GM23338 (cell line): ENCODE measurements around the gene EIF4E2. TPM values are rescaled to one million over a fixed set of nuclear protein-coding genes. Genes with fewer than 3 reads are reported as not detected.

Source experiments
- ATAC-seq: fragments of 200-7000 bp; cut with Tn5 transposase; 3 replicates; pipeline ENCODE4 v1.9.1; 2020
- DNase-seq: peaks from one replicate; pipeline ENCODE4 v3.0.0-alpha.2; 2015; ENCODE audit warnings: low spot score
- H2AFZ ChIP-seq: fragments of 200-600 bp; sonication (generic); 2 replicates; pipeline ENCODE4 v1.8.0; 2016; ENCODE audit warnings: antibody characterized with exemption, mild to moderate bottlenecking, moderate library complexity
- H3F3A ChIP-seq: fragments of 200-600 bp; sonication (generic); replicated peaks from 2 replicates; pipeline ENCODE4 v1.8.0; 2017; ENCODE audit warnings: antibody characterized with exemption, mixed run types, low read depth
- H3K27ac ChIP-seq: fragments of 200-600 bp; sonication (generic); 2 replicates; pipeline ENCODE4 v1.6.1; 2016; ENCODE audit warnings: low read depth
- H3K27me3 ChIP-seq: fragments of 200-600 bp; sonication (generic); 2 replicates; pipeline ENCODE4 v1.8.0; 2016; ENCODE audit warnings: mild to moderate bottlenecking, mixed run types, moderate library complexity; ENCODE audit not compliant: insufficient read depth
- H3K36me3 ChIP-seq: fragments of 200-600 bp; sonication (generic); 2 replicates; pipeline ENCODE4 v1.8.0; 2016; ENCODE audit warnings: mild to moderate bottlenecking; ENCODE audit not compliant: insufficient read depth
- H3K4me1 ChIP-seq: fragments of 200-600 bp; sonication (generic); 2 replicates; pipeline ENCODE4 v1.8.0; 2016; ENCODE audit warnings: mild to moderate bottlenecking, moderate library complexity; ENCODE audit not compliant: insufficient read depth
- H3K4me2 ChIP-seq: fragments of 200-600 bp; sonication (generic); 2 replicates; pipeline ENCODE4 v1.7.1; 2017; ENCODE audit warnings: mixed run types
- H3K4me3 ChIP-seq: fragments of 200-600 bp; sonication (generic); 2 replicates; pipeline ENCODE4 v1.6.1; 2016; ENCODE audit warnings: mixed run types
- H3K79me2 ChIP-seq: fragments of 200-600 bp; sonication (generic); replicated peaks from 2 replicates; pipeline ENCODE4 v1.8.0; 2017; ENCODE audit warnings: mild to moderate bottlenecking; ENCODE audit not compliant: insufficient read depth
- H3K9me2 ChIP-seq: fragments of 200-600 bp; sonication (generic); 2 replicates; pipeline ENCODE4 v1.8.0; 2017; ENCODE audit not compliant: insufficient read depth
- H4K20me1 ChIP-seq: fragments of 200-600 bp; sonication (generic); replicated peaks from 2 replicates; pipeline ENCODE4 v1.8.0; 2017; ENCODE audit warnings: mild to moderate bottlenecking; ENCODE audit not compliant: insufficient read depth
- H3K27ac Mint-ChIP-seq: 2 replicates; pipeline ENCODE4 v1.8.0; 2020; ENCODE audit warnings: inconsistent platforms, mild to moderate bottlenecking, moderate library complexity, mixed read lengths
- H3K27me3 Mint-ChIP-seq: 3 replicates; pipeline ENCODE4 v1.8.0; 2022; ENCODE audit warnings: low read depth, mild to moderate bottlenecking, moderate library complexity, mixed read lengths, inconsistent platforms; ENCODE audit not compliant: insufficient read depth, poor library complexity
- H3K36me3 Mint-ChIP-seq: 3 replicates; pipeline ENCODE4 v1.8.0; 2021; ENCODE audit warnings: low read depth, mild to moderate bottlenecking, inconsistent platforms, moderate library complexity, mixed read lengths
- H3K4me1 Mint-ChIP-seq: 3 replicates; pipeline ENCODE4 v1.8.0; 2020; ENCODE audit warnings: mild to moderate bottlenecking, inconsistent platforms, mixed read lengths
- H3K4me3 Mint-ChIP-seq: 3 replicates; pipeline ENCODE4 v1.8.0; 2021; ENCODE audit warnings: moderate library complexity, mild to moderate bottlenecking, inconsistent platforms, mixed read lengths
- H3K9me3 Mint-ChIP-seq: 3 replicates; pipeline ENCODE4 v1.8.0; 2020; ENCODE audit warnings: moderate library complexity, mild to moderate bottlenecking, inconsistent platforms, mixed read lengths
- CREB1 ChIP-seq: fragments of 250-450 bp; sonication (Bioruptor Pico); IDR thresholded peaks from 2 replicates; pipeline ENCODE4 v1.5.0; 2020; ENCODE audit warnings: low read depth, mild to moderate bottlenecking, moderate library complexity
- EZH2 ChIP-seq: fragments of 200-600 bp; sonication (generic); IDR thresholded peaks from one replicate; pipeline ENCODE4 v1.8.0; 2017; ENCODE audit warnings: antibody characterized with exemption, mild to moderate bottlenecking, low read depth; ENCODE audit not compliant: unreplicated experiment
- JUNB ChIP-seq: IDR thresholded peaks from one replicate; pipeline ENCODE4 v1.6.1; 2016; ENCODE audit warnings: antibody characterized with exemption; ENCODE audit not compliant: unreplicated experiment
- NANOG ChIP-seq: IDR thresholded peaks from 2 replicates; pipeline ENCODE4 v1.6.1; 2016; ENCODE audit warnings: antibody characterized with exemption, borderline replicate concordance
- POLR2AphosphoS5 ChIP-seq: IDR thresholded peaks from 2 replicates; pipeline ENCODE4 v1.6.1; 2016; ENCODE audit warnings: antibody characterized with exemption, low read depth
- STAT1 ChIP-seq: IDR thresholded peaks from one replicate; pipeline ENCODE4 v1.6.1; 2016; ENCODE audit warnings: antibody characterized with exemption; ENCODE audit not compliant: unreplicated experiment
- ZNF114 ChIP-seq: fragments of 250-450 bp; sonication (Bioruptor Pico); IDR thresholded peaks from 2 replicates; pipeline ENCODE4 v1.5.0; 2020; ENCODE audit warnings: mild to moderate bottlenecking, moderate library complexity
- ZNF331 ChIP-seq: fragments of 250-450 bp; sonication (Bioruptor Pico); IDR thresholded peaks from 2 replicates; pipeline ENCODE4 v1.5.0; 2020; ENCODE audit warnings: low read depth, mild to moderate bottlenecking, moderate library complexity
- polyA plus RNA-seq: library from polyadenylated mRNA; unstranded; fragments of >200 nt; fragmentation: Nextera tagmentation; extraction: Ambion mirVana; gene quantifications from 2 replicates; pipeline ENCODE4 v1.2.1, GENCODE V29; 2016
- total RNA-seq: library from RNA; depleted of rRNA; stranded (reverse); fragments of >200 nt; shearing (Covaris generic); gene quantifications from 2 replicates; pipeline ENCODE4 v1.2.3, GENCODE V29; 2014
- TF ChIP-seq, protein P1 (sequence below): IDR thresholded peaks from 2 replicates; pipeline ENCODE4 v1.6.1; 2016; ENCODE audit warnings: antibody characterized with exemption
- TF ChIP-seq, protein P2 (sequence below): IDR thresholded peaks from one replicate; pipeline ENCODE4 v1.6.1; 2018; ENCODE audit warnings: antibody characterized with exemption; ENCODE audit not compliant: unreplicated experiment

The EIF4E2 gene
- total and polyA plus RNA-seq, 2 experiments from 2014 or later = 68.1 to 152 TPM

DNA sequence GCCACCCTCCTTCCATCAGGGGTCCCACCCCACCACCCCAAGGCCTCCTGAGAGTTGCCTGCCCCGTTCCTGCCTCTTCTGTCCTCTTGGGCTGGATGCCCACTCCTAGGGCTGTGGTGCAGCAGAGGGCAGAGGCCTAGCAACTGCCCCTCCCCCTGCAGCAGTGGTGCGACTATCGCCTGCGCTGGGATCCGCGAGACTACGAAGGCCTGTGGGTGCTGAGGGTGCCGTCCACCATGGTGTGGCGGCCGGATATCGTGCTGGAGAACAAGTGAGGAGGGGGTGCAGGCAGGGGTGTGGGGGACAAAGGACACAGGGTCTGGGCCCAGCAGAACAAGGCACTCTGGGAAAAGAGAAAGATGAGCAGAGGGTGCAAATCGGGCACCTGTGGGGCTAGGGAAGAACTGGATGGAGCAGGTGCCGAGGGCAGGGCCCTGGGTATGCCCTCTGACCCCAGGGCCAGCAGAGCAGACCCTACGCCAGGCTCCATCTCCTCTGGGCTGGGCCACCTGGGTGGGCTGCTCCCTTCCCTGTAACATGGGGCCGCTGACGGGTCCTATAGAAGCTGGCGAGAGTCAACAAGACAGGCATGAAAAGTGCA lies 9.9 kb upstream of the EIF4E2 start:
- H3K4me1 ChIP-seq = peaks cover 4% of the 10 kb centered on the region; the same call in 1 of the 2 replicates
- peaks cover 25% of the 10 kb centered on the region for H3K4me1 Mint-ChIP-seq
- H3K9me3 Mint-ChIP-seq = peaks cover 8% of the 10 kb centered on the region; the same call in 2 of the 3 replicates
- no peak overlapping the region for H3K27ac ChIP-seq
- H3K27me3 Mint-ChIP-seq = peaks cover 13% of the 10 kb centered on the region
- no peak overlapping the region for H2AFZ ChIP-seq
- no peaks in the 10 kb centered on the region for H4K20me1 ChIP-seq
- no peak overlapping the region for H3K27ac Mint-ChIP-seq
- no peaks in the 10 kb centered on the region for H3F3A ChIP-seq
- H3K27me3 ChIP-seq = no peaks in the 10 kb centered on the region
- no peaks in the 10 kb centered on the region for H3K36me3 ChIP-seq
- H3K79me2 ChIP-seq = no peaks in the 10 kb centered on the region
- ATAC-seq (no peak), DNase-seq (no peak)
- no peak overlapping the region for H3K4me3 Mint-ChIP-seq
- no peak overlapping the region for H3K4me3 ChIP-seq
- peaks cover 4% of the 10 kb centered on the region; the same call in 2 of the 3 replicates for H3K36me3 Mint-ChIP-seq
- H3K4me2 ChIP-seq = no peak overlapping the region
- no peaks in the 10 kb centered on the region for H3K9me2 ChIP-seq
- TF ChIP-seq, protein P1, sequence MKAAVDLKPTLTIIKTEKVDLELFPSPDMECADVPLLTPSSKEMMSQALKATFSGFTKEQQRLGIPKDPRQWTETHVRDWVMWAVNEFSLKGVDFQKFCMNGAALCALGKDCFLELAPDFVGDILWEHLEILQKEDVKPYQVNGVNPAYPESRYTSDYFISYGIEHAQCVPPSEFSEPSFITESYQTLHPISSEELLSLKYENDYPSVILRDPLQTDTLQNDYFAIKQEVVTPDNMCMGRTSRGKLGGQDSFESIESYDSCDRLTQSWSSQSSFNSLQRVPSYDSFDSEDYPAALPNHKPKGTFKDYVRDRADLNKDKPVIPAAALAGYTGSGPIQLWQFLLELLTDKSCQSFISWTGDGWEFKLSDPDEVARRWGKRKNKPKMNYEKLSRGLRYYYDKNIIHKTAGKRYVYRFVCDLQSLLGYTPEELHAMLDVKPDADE = no peak
- no peak for TF ChIP-seq POLR2AphosphoS5
- no peak for TF ChIP-seq STAT1
- no peak for TF ChIP-seq NANOG
- TF ChIP-seq CREB1 (CRISPR knock-in tag) = no peak
- TF ChIP-seq, protein P2, sequence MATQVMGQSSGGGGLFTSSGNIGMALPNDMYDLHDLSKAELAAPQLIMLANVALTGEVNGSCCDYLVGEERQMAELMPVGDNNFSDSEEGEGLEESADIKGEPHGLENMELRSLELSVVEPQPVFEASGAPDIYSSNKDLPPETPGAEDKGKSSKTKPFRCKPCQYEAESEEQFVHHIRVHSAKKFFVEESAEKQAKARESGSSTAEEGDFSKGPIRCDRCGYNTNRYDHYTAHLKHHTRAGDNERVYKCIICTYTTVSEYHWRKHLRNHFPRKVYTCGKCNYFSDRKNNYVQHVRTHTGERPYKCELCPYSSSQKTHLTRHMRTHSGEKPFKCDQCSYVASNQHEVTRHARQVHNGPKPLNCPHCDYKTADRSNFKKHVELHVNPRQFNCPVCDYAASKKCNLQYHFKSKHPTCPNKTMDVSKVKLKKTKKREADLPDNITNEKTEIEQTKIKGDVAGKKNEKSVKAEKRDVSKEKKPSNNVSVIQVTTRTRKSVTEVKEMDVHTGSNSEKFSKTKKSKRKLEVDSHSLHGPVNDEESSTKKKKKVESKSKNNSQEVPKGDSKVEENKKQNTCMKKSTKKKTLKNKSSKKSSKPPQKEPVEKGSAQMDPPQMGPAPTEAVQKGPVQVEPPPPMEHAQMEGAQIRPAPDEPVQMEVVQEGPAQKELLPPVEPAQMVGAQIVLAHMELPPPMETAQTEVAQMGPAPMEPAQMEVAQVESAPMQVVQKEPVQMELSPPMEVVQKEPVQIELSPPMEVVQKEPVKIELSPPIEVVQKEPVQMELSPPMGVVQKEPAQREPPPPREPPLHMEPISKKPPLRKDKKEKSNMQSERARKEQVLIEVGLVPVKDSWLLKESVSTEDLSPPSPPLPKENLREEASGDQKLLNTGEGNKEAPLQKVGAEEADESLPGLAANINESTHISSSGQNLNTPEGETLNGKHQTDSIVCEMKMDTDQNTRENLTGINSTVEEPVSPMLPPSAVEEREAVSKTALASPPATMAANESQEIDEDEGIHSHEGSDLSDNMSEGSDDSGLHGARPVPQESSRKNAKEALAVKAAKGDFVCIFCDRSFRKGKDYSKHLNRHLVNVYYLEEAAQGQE = no peak
- TF ChIP-seq ZNF114 (CRISPR knock-in tag) = no peak
- no peak for TF ChIP-seq JUNB

DNA sequence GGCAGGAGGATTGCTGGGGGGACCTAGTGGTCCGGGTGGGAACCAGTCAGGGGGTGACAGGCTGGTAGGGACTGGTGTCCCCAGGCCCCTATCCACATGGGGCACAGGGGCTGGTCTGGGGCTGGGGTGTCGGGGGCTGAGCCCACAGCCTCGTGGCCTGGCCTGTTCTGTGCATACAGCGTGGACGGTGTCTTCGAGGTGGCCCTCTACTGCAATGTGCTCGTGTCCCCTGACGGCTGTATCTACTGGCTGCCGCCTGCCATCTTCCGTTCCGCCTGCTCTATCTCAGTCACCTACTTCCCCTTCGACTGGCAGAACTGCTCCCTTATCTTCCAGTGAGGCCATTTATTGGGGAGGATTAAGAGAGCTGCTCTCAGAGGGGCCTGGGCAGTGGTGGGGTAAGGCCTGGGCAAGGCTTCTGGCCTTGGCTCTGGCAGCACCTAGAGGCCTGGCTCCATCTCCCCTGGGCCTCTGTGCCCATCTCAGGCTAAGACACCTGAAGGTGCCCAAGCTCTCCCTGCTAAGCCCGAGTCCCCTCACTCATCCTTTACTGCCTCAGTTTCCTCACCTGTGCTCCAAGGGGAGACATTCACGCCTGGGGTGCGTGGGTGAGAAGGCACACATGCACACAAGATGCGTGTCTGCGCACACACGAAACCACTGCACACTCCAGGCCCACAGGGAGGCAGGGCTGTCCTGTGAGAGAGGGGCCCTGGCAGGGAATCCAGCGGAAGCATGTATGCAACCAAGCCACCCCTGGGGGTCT lies 9.1 kb upstream of the EIF4E2 start:
- Mint-ChIP-seq H3K36me3 (peaks cover 5% of the 10 kb centered on the region; the same call in 2 of the 3 replicates), H3K4me1 (peaks cover 25% of the 10 kb centered on the region), H3K4me3 (no peak overlapping the region), H3K27ac (no peak overlapping the region), H3K9me3 (peaks cover 6% of the 10 kb centered on the region; the same call in 2 of the 3 replicates), H3K27me3 (peaks cover 13% of the 10 kb centered on the region)
- H2AFZ ChIP-seq = no peak overlapping the region
- no peaks in the 10 kb centered on the region for H3F3A ChIP-seq
- H4K20me1 ChIP-seq = no peaks in the 10 kb centered on the region
- no peak overlapping the region for H3K4me3 ChIP-seq
- DNase-seq (no peak), ATAC-seq (no peak)
- H3K36me3 ChIP-seq = no peaks in the 10 kb centered on the region
- H3K27ac ChIP-seq = no peak overlapping the region
- H3K27me3 ChIP-seq = no peaks in the 10 kb centered on the region
- H3K9me2 ChIP-seq = no peaks in the 10 kb centered on the region
- H3K4me1 ChIP-seq = peaks cover 4% of the 10 kb centered on the region; the same call in 1 of the 2 replicates
- H3K79me2 ChIP-seq = peaks cover 2% of the 10 kb centered on the region
- H3K4me2 ChIP-seq = no peak overlapping the region
- TF ChIP-seq, protein P1 = no peak
- no peak for TF ChIP-seq JUNB
- TF ChIP-seq EZH2 = no peak
- no peak for TF ChIP-seq CREB1 (CRISPR knock-in tag)
- TF ChIP-seq STAT1 = no peak
- TF ChIP-seq NANOG = no peak
- TF ChIP-seq ZNF331 (CRISPR knock-in tag) = no peak
